GM18517 (cell line): Measurements from ENCODE around the gene FOXN4.

Experiments used
- ATAC-seq: cut with Tn5 transposase; IDR thresholded peaks from one replicate; pipeline ENCODE4 v1.9.1; 2021; ENCODE audit warnings: mild to moderate bottlenecking, moderate library complexity; ENCODE audit not compliant: unreplicated experiment

The FOXN4 gene

GRCh38 chr12:109284392-109284791 lies 24.7 kb downstream of the FOXN4 start:
- no peak for ATAC-seq

GRCh38 chr12:109281452-109281851 lies 27.6 kb downstream of the FOXN4 start:
- no peak for ATAC-seq

- ATAC-seq: no peak
These were observed 29.6 kb downstream of the FOXN4 start for GRCh38 chr12:109279525-109279924.

- no peak for ATAC-seq
These were observed 30.2 kb downstream of the FOXN4 start for GRCh38 chr12:109278912-109279311.

GRCh38 chr12:109277899-109278762 lies 31.0 kb downstream of the FOXN4 start:
- ATAC-seq: no peak

- no peak for ATAC-seq
These were observed 31.7 kb downstream of the FOXN4 start for GRCh38 chr12:109277255-109277898.

DNA sequence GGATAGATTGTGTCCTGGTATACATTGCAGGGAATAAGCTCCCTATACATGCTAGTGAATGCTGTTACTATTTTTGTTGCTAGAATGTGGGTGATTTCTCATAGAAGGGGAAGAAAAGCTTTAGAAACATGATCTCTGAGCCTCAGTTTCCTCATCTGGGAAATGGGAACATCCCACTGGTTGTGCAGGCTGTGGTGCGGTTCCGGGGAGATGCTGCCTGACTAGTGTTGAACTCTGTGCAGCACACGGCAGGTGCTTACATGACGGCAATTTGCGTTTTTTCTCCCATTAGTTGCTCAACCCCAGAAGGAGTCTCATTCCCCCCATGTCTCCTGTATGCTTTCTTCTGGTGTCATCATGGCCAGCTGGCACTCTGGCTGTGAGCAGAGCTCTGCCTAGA lies 32.9 kb downstream of the FOXN4 start:
- no peak for ATAC-seq

- ATAC-seq: no peak
These were observed 33.9 kb downstream of the FOXN4 start for GRCh38 chr12:109275173-109275572.

DNA sequence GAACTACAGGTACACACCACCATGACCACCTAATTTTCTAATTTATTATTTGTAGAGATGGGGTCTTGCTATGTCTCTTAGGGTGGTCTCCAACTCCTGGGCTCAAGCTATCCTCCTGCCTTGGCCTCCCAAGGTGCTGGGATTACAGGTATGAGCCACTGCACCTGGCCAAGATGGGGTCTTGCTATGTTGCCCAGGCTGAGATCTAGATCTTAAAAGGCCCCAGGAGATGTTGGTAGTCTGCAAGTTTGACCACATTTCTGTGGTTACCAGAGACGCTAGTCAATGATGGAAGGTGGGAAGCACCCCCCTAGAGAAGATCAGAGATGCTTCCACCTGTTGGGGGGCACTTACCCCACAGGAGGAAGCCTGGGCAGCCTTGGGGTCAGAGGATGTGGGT lies 34.7 kb downstream of the FOXN4 start:
- ATAC-seq: no peak

GRCh38 chr12:109273354-109273753 lies 35.7 kb downstream of the FOXN4 start:
- no peak for ATAC-seq

DNA sequence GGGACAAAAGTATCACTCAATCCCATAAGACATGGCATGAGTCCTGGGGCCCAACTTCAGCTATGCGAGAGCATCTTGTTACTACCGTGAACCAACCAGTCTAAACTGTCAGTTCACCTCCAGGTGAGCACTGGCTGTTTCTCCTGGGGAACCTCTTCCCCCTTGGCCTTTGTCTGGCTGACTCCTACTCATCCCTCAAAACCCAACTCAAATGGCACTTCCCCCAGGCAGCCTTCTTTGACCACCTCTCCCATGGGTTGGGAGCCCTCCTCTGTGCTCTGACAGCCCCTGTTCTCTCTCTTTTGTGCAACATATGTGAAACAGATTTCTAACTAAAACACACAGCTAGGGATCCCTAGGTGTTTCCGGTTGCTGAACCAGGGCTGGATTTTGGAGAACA lies 37.7 kb downstream of the FOXN4 start:
- ATAC-seq: no peak

- ATAC-seq: no peak
These were observed 38.6 kb downstream of the FOXN4 start for GRCh38 chr12:109270494-109270893.

DNA sequence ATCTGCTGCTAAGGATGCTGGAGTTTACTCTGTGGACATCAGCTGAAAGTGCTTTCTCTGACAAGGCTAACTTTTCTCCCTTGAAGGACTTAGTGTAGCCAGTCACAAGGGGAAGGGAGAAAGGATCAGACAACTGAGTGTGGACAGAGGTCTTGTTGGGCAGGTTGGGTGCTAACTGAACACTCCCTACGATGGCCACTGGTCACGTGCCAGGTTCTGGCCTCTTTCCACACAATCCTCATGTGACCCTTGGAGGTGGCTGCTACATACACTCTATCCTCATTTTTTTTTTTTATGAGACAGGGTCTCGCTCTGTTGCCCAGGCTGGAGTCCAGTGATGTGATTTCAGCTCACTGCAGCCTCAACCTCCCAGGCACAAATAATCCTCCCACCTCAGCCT lies 39.7 kb downstream of the FOXN4 start:
- no peak for ATAC-seq

- ATAC-seq: no peak
These were observed 40.2 kb downstream of the FOXN4 start for GRCh38 chr12:109268896-109269295.

- no peak for ATAC-seq
These were observed 41.7 kb downstream of the FOXN4 start for GRCh38 chr12:109267361-109267760.

GRCh38 chr12:109266106-109266879 lies 42.8 kb downstream of the FOXN4 start:
- ATAC-seq: no peak

DNA sequence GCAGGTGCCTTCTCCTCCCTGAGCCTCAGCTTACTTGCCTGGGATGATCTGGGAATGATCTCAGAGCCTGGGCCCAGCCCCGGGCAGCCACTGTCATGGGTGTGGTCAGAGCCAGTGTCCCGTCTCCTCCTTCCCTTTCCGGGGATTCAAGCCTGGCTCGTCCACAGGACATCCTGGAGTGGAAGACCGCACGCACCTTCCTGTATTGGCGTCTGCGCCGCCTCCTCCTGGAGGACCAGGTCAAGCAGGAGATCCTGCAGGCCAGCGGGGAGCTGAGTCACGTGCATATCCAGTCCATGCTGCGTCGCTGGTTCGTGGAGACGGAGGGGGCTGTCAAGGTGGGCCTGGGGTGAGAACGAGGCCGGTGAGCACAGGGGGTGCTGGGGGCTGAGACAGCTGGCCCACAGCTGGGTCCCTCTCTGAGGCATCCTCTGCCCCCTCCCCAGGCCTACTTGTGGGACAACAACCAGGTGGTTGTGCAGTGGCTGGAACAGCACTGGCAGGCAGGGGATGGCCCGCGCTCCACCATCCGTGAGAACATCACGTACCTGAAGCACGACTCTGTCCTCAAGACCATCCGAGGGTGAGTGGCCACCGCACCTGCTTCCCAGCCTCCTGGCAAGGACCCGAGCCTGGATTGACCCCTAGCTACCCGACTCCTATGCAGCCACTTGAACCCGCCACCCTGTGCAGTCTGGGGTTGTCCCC lies 44.0 kb downstream of the FOXN4 start:
- ATAC-seq: no peak

DNA sequence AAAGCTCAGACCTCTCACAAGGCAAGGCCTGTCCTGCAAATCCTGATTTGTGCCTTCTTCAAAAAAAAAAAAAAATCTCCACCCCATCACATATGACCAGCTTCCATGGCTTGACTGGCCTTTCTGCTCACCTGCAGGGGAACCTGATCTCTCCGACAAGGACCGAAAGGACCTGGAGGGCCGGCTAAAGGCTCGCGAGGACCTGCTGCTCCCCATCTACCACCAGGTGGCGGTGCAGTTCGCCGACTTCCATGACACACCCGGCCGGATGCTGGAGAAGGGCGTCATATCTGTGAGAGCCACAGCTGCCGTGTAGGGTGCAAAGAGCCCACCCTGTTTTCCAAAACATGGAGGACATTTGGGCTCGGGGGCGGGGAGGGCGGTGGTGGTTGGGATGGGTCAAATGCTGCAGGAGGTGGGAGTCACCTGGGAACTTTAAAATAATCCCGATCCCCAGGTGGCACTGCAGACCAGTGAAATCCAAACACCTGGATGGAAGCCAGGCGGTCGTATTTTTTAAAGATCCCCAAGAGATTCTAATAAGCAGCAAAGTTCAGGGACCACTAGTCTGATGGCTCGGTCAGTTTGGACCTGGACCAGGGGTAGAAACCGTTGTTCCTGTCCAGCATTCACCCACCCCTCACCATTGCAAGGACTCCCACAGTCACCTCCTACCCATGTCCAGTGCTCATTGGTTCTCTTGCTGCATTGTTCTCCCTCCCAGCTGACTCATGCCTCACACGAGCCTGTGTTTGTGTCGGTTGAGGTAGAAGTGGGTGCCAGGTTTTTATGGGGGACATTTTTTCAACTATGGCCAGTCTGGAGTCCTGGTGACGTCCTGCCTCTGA lies 44.8 kb downstream of the FOXN4 start:
- no peak for ATAC-seq

DNA sequence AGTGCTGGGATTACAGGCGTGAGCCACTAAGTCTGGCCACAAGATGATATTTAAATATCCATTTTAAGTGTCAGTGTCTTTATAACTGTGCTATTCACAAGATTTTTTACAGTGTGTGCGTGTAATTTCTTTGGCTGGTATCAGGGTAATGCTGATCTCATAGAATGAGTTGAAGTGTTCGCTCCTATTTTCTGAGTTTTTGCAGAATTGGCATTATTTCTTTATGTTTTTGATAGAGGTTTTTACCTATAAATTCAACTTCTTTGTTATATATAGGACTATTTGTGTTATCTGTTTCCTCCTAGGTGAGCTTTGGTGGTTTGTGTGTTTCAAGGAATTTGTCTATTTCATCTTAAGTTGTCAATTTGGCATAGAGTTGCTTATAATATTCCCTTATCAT lies 45.6 kb downstream of the FOXN4 start:
- ATAC-seq: no peak

- ATAC-seq: no peak
These were observed 47.1 kb downstream of the FOXN4 start for GRCh38 chr12:109261939-109262338.
